Caco-2 (cell line): Measurements from ENCODE around the gene HOXD8. TPM values are rescaled to one million over a fixed set of nuclear protein-coding genes. Genes with fewer than 3 reads are reported as not detected.

Experiments
- BruUV-seq: library from RNA; stranded (reverse); fragments of 400-500 nt; replicated peaks from 2 replicates; lab custom pipeline; 2021; lab: Mats Ljungman, UMichigan
- CTCF ChIA-PET: fragments of 300-600 bp; sonication (Branson Sonifier 250); formaldehyde crosslinking; loops from one replicate; lab custom pipeline; 2022; ENCODE audit warnings: antibody characterized with exemption; lab: Charles Lee
- POLR2A ChIA-PET: fragments of 300-600 bp; sonication (Branson Sonifier 250); formaldehyde crosslinking; loops from one replicate; lab custom pipeline; 2022; ENCODE audit warnings: antibody characterized with exemption; lab: Charles Lee
- DNase-seq, 2 experiments: peaks; one replicate each; pipeline versions ENCODE4 v3.0.0 to v3.0.0-alpha.2; 2020 to 2022
- H3K27me3 ChIP-seq: replicated peaks from 2 replicates; pipeline ENCODE4 v1.6.0; 2011; ENCODE audit warnings: low read length; ENCODE audit not compliant: control insufficient read depth, insufficient read depth
- H3K36me3 ChIP-seq: 2 replicates; pipeline ENCODE4 v1.5.1; 2011; ENCODE audit warnings: low read length; ENCODE audit not compliant: control insufficient read depth, insufficient read depth
- H3K4me1 ChIP-seq: fragments of 250-450 bp; sonication (Bioruptor Pico); 2 replicates; pipeline ENCODE4 v1.5.1; 2020; ENCODE audit warnings: mild to moderate bottlenecking
- H3K4me3 ChIP-seq: 2 replicates; pipeline ENCODE4 v1.5.1; 2011; ENCODE audit warnings: low read depth, mild to moderate bottlenecking, control low read depth, low read length
- H3K9me3 ChIP-seq: fragments of 250-450 bp; sonication (Bioruptor Pico); 2 replicates; pipeline ENCODE4 v1.5.1; 2020; ENCODE audit warnings: mild to moderate bottlenecking, moderate library complexity
- H3K27ac Mint-ChIP-seq: one replicate; pipeline ENCODE4 v1.8.0; 2022; ENCODE audit warnings: mixed read lengths; ENCODE audit not compliant: unreplicated experiment
- H3K27me3 Mint-ChIP-seq: one replicate; pipeline ENCODE4 v1.8.0; 2022; ENCODE audit warnings: mixed read lengths; ENCODE audit not compliant: insufficient read depth, unreplicated experiment
- H3K36me3 Mint-ChIP-seq: one replicate; pipeline ENCODE4 v1.8.0; 2022; ENCODE audit warnings: mild to moderate bottlenecking, mixed read lengths; ENCODE audit not compliant: insufficient read depth, unreplicated experiment
- H3K4me1 Mint-ChIP-seq: one replicate; pipeline ENCODE4 v1.8.0; 2022; ENCODE audit warnings: low read depth, mixed read lengths; ENCODE audit not compliant: unreplicated experiment
- H3K4me3 Mint-ChIP-seq: one replicate; pipeline ENCODE4 v1.8.0; 2022; ENCODE audit warnings: mild to moderate bottlenecking, moderate library complexity, mixed read lengths; ENCODE audit not compliant: unreplicated experiment
- H3K9me3 Mint-ChIP-seq: one replicate; pipeline ENCODE4 v1.8.0; 2022; ENCODE audit warnings: mixed read lengths; ENCODE audit not compliant: unreplicated experiment
- CTCF ChIP-seq, 2 experiments: fragments of 200-600 bp in 1 of 2; IDR thresholded peaks; 1 replicate in 1 of 2; 2 replicates in 1 of 2; pipeline versions ENCODE4 v1.5.1 to v1.8.0; 2011 to 2022; ENCODE audit warnings: antibody characterized with exemption in 1 of 2, control low read depth in 1 of 2, inconsistent platforms in 1 of 2, low read depth in 1 of 2, low read length in 1 of 2, mild to moderate bottlenecking in 1 of 2, moderate library complexity in 1 of 2; ENCODE audit not compliant: insufficient read depth in 1 of 2, severe bottlenecking in 1 of 2, unreplicated experiment in 1 of 2
- intact Hi-C: fragments of 100-400 bp; cut with micrococcal nuclease; formaldehyde crosslinking; loops from one replicate; pipeline ENCODE4 v1.10.0; 2022; ENCODE audit not compliant: unreplicated experiment
- total RNA-seq: library from RNA; stranded (reverse); gene quantifications from 2 replicates; pipeline ENCODE4 v1.2.3, GENCODE V29; 2022

HOXD8 gene
- total RNA-seq, 1 experiment from 2014 or later: not detected

- Mint-ChIP-seq H3K4me1 (peaks cover 7% of the 10 kb centered on the region), H3K36me3 (no peaks in the 10 kb centered on the region), H3K4me3 (no peak overlapping the region), H3K27ac (no peak overlapping the region), H3K9me3 (no peaks in the 10 kb centered on the region), H3K27me3 (peaks cover 52% of the 10 kb centered on the region)
- ChIA-PET POLR2A (no interaction called here), CTCF (interaction anchor here (2.2 kb wide), 1 partner anchor 345 kb away, joined by 6 read pairs; no protein-coding TSS in a partner anchor)
- H3K4me3 ChIP-seq: no peak overlapping the region
- DNase-seq: no peak
- no peaks in the 10 kb centered on the region for H3K36me3 ChIP-seq
- H3K9me3 ChIP-seq: no peaks in the 10 kb centered on the region
- TF ChIP-seq CTCF (IDR thresholded peaks at IDR 0.05; ENCODE audit: insufficient read depth in 1 of 2, low read depth in 1 of 2, low read length in 1 of 2, severe bottlenecking in 1 of 2, unreplicated experiment in 1 of 2): no peak
- intact Hi-C loops: no loop called here
- H3K27me3 ChIP-seq: peaks cover 14% of the 10 kb centered on the region
- BruUV-seq: no TSS peak
- peaks cover 6% of the 10 kb centered on the region; the same call in 1 of the 2 replicates for H3K4me1 ChIP-seq
Observed at GRCh38 chr2:176109946-176110345, 19.6 kb upstream of the HOXD8 start.

- BruUV-seq: no TSS peak
- POLR2A ChIA-PET: no interaction called here
- no peaks in the 10 kb centered on the region for H3K9me3 ChIP-seq
- CTCF ChIA-PET: interaction anchor here (2.2 kb wide), 1 partner anchor 344 kb away, joined by 6 read pairs; no protein-coding TSS in a partner anchor
- Mint-ChIP-seq H3K27me3 (peaks cover 48% of the 10 kb centered on the region), H3K9me3 (no peaks in the 10 kb centered on the region), H3K36me3 (no peaks in the 10 kb centered on the region), H3K27ac (no peak overlapping the region), H3K4me3 (no peak overlapping the region), H3K4me1 (peaks cover 7% of the 10 kb centered on the region)
- H3K4me1 ChIP-seq: peaks cover 6% of the 10 kb centered on the region; the same call in 1 of the 2 replicates
- no peak for TF ChIP-seq CTCF (IDR thresholded peaks at IDR 0.05; ENCODE audit: insufficient read depth in 1 of 2, low read depth in 1 of 2, low read length in 1 of 2, severe bottlenecking in 1 of 2, unreplicated experiment in 1 of 2)
- H3K4me3 ChIP-seq: no peak overlapping the region
- H3K27me3 ChIP-seq: peaks cover 14% of the 10 kb centered on the region
- H3K36me3 ChIP-seq: no peaks in the 10 kb centered on the region
- intact Hi-C loops: no loop called here
- DNase-seq: no peak
Observed at GRCh38 chr2:176110415-176111308, 18.8 kb upstream of the HOXD8 start.

- intact Hi-C loops: no loop called here
- Mint-ChIP-seq H3K36me3 (no peaks in the 10 kb centered on the region), H3K4me1 (peaks cover 2% of the 10 kb centered on the region), H3K9me3 (no peaks in the 10 kb centered on the region), H3K27ac (no peak overlapping the region), H3K4me3 (no peak overlapping the region), H3K27me3 (peaks cover 44% of the 10 kb centered on the region)
- CTCF ChIA-PET: interaction anchor here (1.6 to 2.2 kb wide), 2 partner anchors 10 to 344 kb away, joined by 5 to 6 read pairs; no protein-coding TSS in a partner anchor
- Histone ChIP-seq H3K4me3 (no peak overlapping the region), H3K36me3 (no peaks in the 10 kb centered on the region), H3K4me1 (peaks cover 6% of the 10 kb centered on the region; the same call in 1 of the 2 replicates), H3K27me3 (peaks cover 10% of the 10 kb centered on the region), H3K9me3 (no peaks in the 10 kb centered on the region)
- TF ChIP-seq CTCF (IDR thresholded peaks at IDR 0.05; ENCODE audit: insufficient read depth in 1 of 2, low read depth in 1 of 2, low read length in 1 of 2, severe bottlenecking in 1 of 2, unreplicated experiment in 1 of 2): peak; percentile 65 to 84
- peak in 1 of 2 experiments; percentile 67 for DNase-seq
- POLR2A ChIA-PET: no interaction called here
- no TSS peak for BruUV-seq
Observed at GRCh38 chr2:176111309-176111663, 18.2 kb upstream of the HOXD8 start.
